DND-41 (cell line): ENCODE results near the gene CD200.

ENCODE experiments used
- ATAC-seq: fragments of 200-7000 bp; cut with Tn5 transposase; 3 replicates; pipeline ENCODE4 v1.9.1; 2021; ENCODE audit warnings: low read depth; ENCODE audit not compliant: insufficient read depth
- DNase-seq: peaks from one replicate; pipeline ENCODE4 v3.0.0-alpha.2; 2020
- H2AFZ ChIP-seq: 2 replicates; pipeline ENCODE4 v1.6.0; 2012; ENCODE audit warnings: low read depth, low read length
- H3K27ac ChIP-seq: 2 replicates; pipeline ENCODE4 v1.5.1; 2012; ENCODE audit warnings: low read length, inconsistent platforms
- H3K27me3 ChIP-seq: fragments of 200-600 bp; sonication (generic); 2 replicates; pipeline ENCODE4 v1.6.0; 2012; ENCODE audit warnings: low read length, mild to moderate bottlenecking, inconsistent platforms; ENCODE audit not compliant: insufficient read depth, poor library complexity
- H3K36me3 ChIP-seq: 2 replicates; pipeline ENCODE4 v1.5.1; 2012; ENCODE audit warnings: low read length, inconsistent platforms; ENCODE audit not compliant: insufficient read depth
- H3K4me1 ChIP-seq: 2 replicates; pipeline ENCODE4 v1.5.1; 2012; ENCODE audit warnings: mild to moderate bottlenecking, low read length; ENCODE audit not compliant: insufficient read depth
- H3K4me2 ChIP-seq: 2 replicates; pipeline ENCODE4 v1.6.0; 2012; ENCODE audit warnings: mild to moderate bottlenecking, moderate library complexity, low read length, inconsistent platforms; ENCODE audit not compliant: insufficient read depth
- H3K4me3 ChIP-seq, 2 experiments: fragments of 200-600 bp in 1 of 2; shearing (Covaris generic) in 1 of 2; 2 replicates each; pipeline ENCODE4 v1.5.1; 2012 to 2016; ENCODE audit warnings: inconsistent platforms in 2 of 2, low read length in 2 of 2, mild to moderate bottlenecking in 2 of 2, low read depth in 1 of 2, moderate library complexity in 1 of 2
- H3K79me2 ChIP-seq: 2 replicates; pipeline ENCODE4 v1.6.0; 2012; ENCODE audit warnings: low read length, inconsistent platforms; ENCODE audit not compliant: insufficient read depth
- H3K9ac ChIP-seq: 2 replicates; pipeline ENCODE4 v1.6.0; 2012; ENCODE audit warnings: low read depth, mild to moderate bottlenecking, inconsistent platforms, low read length, moderate library complexity
- H3K9me3 ChIP-seq: 2 replicates; pipeline ENCODE4 v1.5.1; 2012; ENCODE audit warnings: low read length, moderate library complexity, mild to moderate bottlenecking, inconsistent platforms; ENCODE audit not compliant: insufficient read depth, severe bottlenecking
- H4K20me1 ChIP-seq: 2 replicates; pipeline ENCODE4 v1.6.0; 2012; ENCODE audit warnings: low read length; ENCODE audit not compliant: insufficient read depth
- EZH2 ChIP-seq: IDR thresholded peaks from 3 replicates; pipeline ENCODE4 v1.6.1; 2012; ENCODE audit warnings: borderline replicate concordance, low read depth, mild to moderate bottlenecking, moderate library complexity, low read length, inconsistent platforms; ENCODE audit not compliant: severe bottlenecking
- TF ChIP-seq, protein P1 (sequence below): IDR thresholded peaks from 2 replicates; pipeline ENCODE4 v1.5.1; 2012; ENCODE audit warnings: borderline replicate concordance, low read length, moderate library complexity, mild to moderate bottlenecking; ENCODE audit not compliant: poor library complexity, severe bottlenecking; ENCODE audit errors: extremely low read depth

The CD200 gene

DNA sequence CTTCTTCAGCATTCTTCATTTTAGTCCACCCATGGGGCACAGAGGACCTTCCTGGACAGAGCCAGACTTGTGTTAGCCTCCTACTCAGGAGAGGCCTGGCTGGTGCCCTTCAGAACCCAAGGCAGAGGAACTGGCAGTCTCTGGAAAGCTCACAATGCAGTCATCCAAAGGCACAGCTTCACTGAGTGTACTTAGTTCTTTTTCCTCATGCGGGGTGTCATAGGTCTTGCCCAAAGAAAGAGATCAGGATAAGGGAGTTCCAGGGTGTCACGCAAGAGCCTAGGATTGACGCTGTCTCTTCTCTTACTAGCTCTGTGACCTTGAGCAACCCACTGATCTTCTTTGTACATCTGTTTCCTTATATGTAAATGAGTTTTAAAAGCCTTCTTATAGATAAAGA lies 58.7 kb downstream of the CD200 start:
- no peak overlapping the region for H3K4me3 ChIP-seq
- no peaks in the 10 kb centered on the region for H3K79me2 ChIP-seq
- no peak for TF ChIP-seq EZH2
- TF ChIP-seq, protein P1, sequence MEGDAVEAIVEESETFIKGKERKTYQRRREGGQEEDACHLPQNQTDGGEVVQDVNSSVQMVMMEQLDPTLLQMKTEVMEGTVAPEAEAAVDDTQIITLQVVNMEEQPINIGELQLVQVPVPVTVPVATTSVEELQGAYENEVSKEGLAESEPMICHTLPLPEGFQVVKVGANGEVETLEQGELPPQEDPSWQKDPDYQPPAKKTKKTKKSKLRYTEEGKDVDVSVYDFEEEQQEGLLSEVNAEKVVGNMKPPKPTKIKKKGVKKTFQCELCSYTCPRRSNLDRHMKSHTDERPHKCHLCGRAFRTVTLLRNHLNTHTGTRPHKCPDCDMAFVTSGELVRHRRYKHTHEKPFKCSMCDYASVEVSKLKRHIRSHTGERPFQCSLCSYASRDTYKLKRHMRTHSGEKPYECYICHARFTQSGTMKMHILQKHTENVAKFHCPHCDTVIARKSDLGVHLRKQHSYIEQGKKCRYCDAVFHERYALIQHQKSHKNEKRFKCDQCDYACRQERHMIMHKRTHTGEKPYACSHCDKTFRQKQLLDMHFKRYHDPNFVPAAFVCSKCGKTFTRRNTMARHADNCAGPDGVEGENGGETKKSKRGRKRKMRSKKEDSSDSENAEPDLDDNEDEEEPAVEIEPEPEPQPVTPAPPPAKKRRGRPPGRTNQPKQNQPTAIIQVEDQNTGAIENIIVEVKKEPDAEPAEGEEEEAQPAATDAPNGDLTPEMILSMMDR = no peak
- ATAC-seq = no peak
- no peaks in the 10 kb centered on the region for H4K20me1 ChIP-seq
- no peak overlapping the region for H3K9ac ChIP-seq
- no peaks in the 10 kb centered on the region for H3K27me3 ChIP-seq
- DNase-seq = no peak
- H3K9me3 ChIP-seq = no peaks in the 10 kb centered on the region
- H3K36me3 ChIP-seq = no peaks in the 10 kb centered on the region
- H3K27ac ChIP-seq = no peak overlapping the region
- no peak overlapping the region for H2AFZ ChIP-seq
- no peak overlapping the region for H3K4me2 ChIP-seq
- H3K4me1 ChIP-seq = no peaks in the 10 kb centered on the region

DNA sequence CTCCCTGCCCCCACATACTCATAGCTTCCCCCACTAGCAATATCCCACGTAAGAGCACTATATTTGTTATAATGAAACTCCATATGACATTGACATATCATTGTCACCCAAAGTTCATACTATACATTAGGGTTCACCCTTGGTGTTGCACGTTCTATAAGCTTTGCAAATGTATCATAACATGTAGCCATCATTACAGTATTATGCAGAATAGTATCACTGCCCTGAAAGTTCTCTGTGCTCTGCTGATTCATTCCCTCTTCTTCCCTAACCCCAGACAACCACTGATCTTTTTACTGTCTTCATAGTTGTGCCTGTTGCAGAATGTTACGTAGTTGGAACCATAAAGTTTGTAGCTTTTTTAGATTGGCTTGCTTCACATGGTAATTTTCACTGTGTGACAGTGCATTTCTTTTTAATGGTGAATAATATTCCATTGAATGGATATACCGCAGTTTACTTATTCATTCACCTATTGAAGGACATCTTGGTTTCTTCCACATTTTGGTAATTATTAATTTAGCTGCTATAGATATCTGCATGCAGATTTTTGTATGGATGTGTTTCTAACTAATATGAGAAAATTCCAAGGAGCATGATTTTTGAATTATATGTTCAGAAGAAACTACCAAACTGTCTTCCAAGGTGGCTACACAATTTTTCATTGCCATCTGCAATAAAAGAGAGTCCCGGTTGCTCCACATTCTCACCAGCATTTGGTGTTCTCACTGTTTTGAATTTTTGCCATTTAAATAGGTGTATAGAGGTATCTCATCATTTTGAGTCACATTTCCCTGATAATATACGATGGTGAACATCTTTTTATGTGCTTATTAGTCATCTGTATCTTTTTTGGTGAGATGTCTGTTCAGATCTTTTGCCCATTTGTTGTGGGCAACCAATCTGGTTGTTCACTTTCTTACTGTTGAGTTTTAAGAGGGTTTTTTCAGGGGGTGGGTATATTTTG lies 59.7 kb downstream of the CD200 start:
- no peak for ATAC-seq
- DNase-seq = no peak
- no peak overlapping the region for H3K27ac ChIP-seq

DNA sequence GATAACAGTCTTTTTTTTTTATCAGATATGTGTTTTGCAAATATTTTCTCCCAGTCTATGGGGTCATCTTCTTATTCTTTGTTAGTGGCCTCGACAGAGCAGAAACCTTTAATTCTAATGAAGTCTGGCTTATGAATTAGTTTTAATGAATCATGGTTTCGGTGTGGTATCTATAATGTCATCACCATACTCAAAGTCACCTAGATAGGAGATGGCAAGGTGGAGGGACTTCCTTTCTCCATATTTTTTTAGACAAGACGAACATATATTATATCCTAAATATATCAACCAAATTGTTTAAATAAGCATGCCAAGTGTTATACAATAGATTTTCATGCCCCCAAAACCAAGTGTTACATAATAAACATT lies 60.4 kb downstream of the CD200 start:
- Histone ChIP-seq H3K27me3 (no peaks in the 10 kb centered on the region), H3K4me2 (no peak overlapping the region), H3K9ac (no peak overlapping the region), H3K27ac (no peak overlapping the region), H4K20me1 (no peaks in the 10 kb centered on the region), H3K4me3 (no peak overlapping the region), H3K79me2 (no peaks in the 10 kb centered on the region), H2AFZ (no peak overlapping the region), H3K9me3 (no peaks in the 10 kb centered on the region), H3K36me3 (no peaks in the 10 kb centered on the region), H3K4me1 (no peaks in the 10 kb centered on the region)
- TF ChIP-seq EZH2 = no peak
- TF ChIP-seq, protein P1 = no peak
- DNase-seq (no peak), ATAC-seq (no peak)

More for the DNA sequence above, 59.7 kb downstream of the CD200 start:
- no peaks in the 10 kb centered on the region for H3K9me3 ChIP-seq
- H3K4me1 ChIP-seq = no peaks in the 10 kb centered on the region
- H4K20me1 ChIP-seq = no peaks in the 10 kb centered on the region
- TF ChIP-seq EZH2 = no peak
- TF ChIP-seq, protein P1 = no peak
- no peaks in the 10 kb centered on the region for H3K36me3 ChIP-seq
- H3K4me3 ChIP-seq = no peak overlapping the region
- no peaks in the 10 kb centered on the region for H3K79me2 ChIP-seq
- H3K4me2 ChIP-seq = no peak overlapping the region
- H3K27me3 ChIP-seq = no peaks in the 10 kb centered on the region
- no peak overlapping the region for H2AFZ ChIP-seq
- no peak overlapping the region for H3K9ac ChIP-seq
